H1 (cell line): ENCODE data around the gene TSC22D3. TPM values are rescaled to one million over a fixed set of nuclear protein-coding genes. Genes with fewer than 3 reads are reported as not detected.

Source experiments
- CHD2 ChIP-seq: IDR thresholded peaks from 2 replicates; pipeline ENCODE4 v1.6.1; 2012; ENCODE audit warnings: low read length, improper control_type of control experiment
- polyA plus RNA-seq, 7 experiments: library from polyadenylated mRNA; depleted of rRNA in 3 of 7; stranded (reverse) in 5 of 7; unstranded in 2 of 7; fragments of >200 nt in 5 of 7; fragments of 200-250 nt in 2 of 7; gene quantifications; 1 replicate in 5 of 7; 2 replicates in 1 of 7; 4 replicates in 1 of 7; pipeline versions ENCODE4 v1.2.1 to v1.2.3, GENCODE V29; 2011 to 2013; ENCODE audit warnings: missing spikeins in 2 of 7, mixed read lengths in 2 of 7
- total RNA-seq: library from RNA; stranded (reverse); fragmentation: NEBNext Ultra II Directional; extraction: Animal tissue kit (Norgen Biotek cat#: 25700); gene quantifications from 2 replicates; pipeline ENCODE4 v1.2.1, GENCODE V29; 2021
- TF ChIP-seq, protein P1 (sequence below): IDR thresholded peaks from 2 replicates; pipeline ENCODE4 v1.6.1; 2011; ENCODE audit warnings: low read length, improper control_type of control experiment

The TSC22D3 gene
- total and polyA plus RNA-seq, 2 of the 8 experiments (the other 6 are each of a cell fraction or from before 2014, with no cell fraction given): 7.6 to 12.9 TPM

GRCh38 chrX:107721966-107722707, 53.5 kb downstream of the TSC22D3 start (continued):
- TF ChIP-seq, protein P1, sequence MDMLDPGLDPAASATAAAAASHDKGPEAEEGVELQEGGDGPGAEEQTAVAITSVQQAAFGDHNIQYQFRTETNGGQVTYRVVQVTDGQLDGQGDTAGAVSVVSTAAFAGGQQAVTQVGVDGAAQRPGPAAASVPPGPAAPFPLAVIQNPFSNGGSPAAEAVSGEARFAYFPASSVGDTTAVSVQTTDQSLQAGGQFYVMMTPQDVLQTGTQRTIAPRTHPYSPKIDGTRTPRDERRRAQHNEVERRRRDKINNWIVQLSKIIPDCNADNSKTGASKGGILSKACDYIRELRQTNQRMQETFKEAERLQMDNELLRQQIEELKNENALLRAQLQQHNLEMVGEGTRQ: no peak
- no peak for TF ChIP-seq CHD2
